Astrocyte (in vitro differentiated cells and primary cell): ENCODE measurements around the gene MTARC1.

ENCODE experiments used
- EZH2 ChIP-seq: IDR thresholded peaks from 2 replicates; pipeline ENCODE4 v1.6.1; 2012; ENCODE audit warnings: mild to moderate bottlenecking, low read length, inconsistent platforms; ENCODE audit not compliant: insufficient read depth
- TF ChIP-seq, protein P1 (sequence below): IDR thresholded peaks from 2 replicates; pipeline ENCODE4 v1.5.1; 2011; ENCODE audit warnings: low read depth, mild to moderate bottlenecking, inconsistent platforms, low read length, moderate library complexity; ENCODE audit not compliant: insufficient read depth

DNA sequence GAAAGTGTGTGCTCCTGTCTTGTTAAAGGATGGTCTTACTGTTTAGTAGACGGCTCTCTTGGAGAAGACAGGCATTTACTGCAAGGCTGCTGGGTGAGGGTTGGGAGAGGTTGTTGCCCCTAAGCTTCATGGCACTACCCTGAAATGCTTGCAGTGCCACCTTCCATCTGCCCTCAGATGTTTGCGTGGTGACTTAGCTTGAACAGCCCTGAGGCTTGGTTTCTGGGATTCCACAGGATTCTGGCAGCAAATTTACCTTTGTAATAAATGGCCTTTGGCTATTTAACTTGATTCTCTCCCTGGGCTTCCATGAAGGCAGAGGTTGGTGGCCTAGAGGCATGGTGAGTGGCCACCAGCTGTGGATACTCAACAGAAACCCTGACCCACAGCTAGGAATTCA is 11.6 kb downstream of the MTARC1 start:
- TF ChIP-seq EZH2: no peak
- TF ChIP-seq, protein P1, sequence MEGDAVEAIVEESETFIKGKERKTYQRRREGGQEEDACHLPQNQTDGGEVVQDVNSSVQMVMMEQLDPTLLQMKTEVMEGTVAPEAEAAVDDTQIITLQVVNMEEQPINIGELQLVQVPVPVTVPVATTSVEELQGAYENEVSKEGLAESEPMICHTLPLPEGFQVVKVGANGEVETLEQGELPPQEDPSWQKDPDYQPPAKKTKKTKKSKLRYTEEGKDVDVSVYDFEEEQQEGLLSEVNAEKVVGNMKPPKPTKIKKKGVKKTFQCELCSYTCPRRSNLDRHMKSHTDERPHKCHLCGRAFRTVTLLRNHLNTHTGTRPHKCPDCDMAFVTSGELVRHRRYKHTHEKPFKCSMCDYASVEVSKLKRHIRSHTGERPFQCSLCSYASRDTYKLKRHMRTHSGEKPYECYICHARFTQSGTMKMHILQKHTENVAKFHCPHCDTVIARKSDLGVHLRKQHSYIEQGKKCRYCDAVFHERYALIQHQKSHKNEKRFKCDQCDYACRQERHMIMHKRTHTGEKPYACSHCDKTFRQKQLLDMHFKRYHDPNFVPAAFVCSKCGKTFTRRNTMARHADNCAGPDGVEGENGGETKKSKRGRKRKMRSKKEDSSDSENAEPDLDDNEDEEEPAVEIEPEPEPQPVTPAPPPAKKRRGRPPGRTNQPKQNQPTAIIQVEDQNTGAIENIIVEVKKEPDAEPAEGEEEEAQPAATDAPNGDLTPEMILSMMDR: no peak
